Measurements from ENCODE around the gene CFAP299. TPM values are rescaled to one million over a fixed set of nuclear protein-coding genes. Genes with fewer than 3 reads are reported as not detected.
"Not testable (repeated sequence)": the region's sequence is repeated elsewhere in the genome, so short reads cannot be mapped to it uniquely, and the experiment has no call there.

Gene CFAP299
- total RNA-seq, 4 donors from 2014 or later = 0.84 to 2.5 (median 2.2) TPM; not detected in 1

DNA sequence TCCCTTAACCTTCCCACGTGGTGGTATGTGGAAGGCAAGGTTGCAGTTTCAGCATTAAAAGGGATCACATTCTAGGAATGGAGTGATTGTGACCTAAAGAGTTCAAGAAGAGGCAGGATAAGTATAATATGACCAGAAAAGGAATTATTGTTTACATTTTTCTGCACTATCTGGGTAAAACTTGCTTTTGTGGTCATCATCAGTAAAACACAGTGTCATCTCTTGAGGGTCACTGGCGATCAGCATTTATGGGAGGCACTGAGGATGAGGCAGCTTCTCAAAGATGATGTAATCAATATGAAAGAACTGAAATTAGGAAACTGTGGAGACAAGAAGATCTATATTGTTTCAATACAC lies 88.7 kb downstream of the CFAP299 start:
- no peaks in the 10 kb centered on the region for H3K27me3 ChIP-seq
- no peak for TF ChIP-seq POLR2AphosphoS5 (IDR thresholded peaks at IDR 0.05)
- no peak for TF ChIP-seq POLR2A (IDR thresholded peaks at IDR 0.05; ENCODE audit: low read depth)
- TF ChIP-seq, protein P1, sequence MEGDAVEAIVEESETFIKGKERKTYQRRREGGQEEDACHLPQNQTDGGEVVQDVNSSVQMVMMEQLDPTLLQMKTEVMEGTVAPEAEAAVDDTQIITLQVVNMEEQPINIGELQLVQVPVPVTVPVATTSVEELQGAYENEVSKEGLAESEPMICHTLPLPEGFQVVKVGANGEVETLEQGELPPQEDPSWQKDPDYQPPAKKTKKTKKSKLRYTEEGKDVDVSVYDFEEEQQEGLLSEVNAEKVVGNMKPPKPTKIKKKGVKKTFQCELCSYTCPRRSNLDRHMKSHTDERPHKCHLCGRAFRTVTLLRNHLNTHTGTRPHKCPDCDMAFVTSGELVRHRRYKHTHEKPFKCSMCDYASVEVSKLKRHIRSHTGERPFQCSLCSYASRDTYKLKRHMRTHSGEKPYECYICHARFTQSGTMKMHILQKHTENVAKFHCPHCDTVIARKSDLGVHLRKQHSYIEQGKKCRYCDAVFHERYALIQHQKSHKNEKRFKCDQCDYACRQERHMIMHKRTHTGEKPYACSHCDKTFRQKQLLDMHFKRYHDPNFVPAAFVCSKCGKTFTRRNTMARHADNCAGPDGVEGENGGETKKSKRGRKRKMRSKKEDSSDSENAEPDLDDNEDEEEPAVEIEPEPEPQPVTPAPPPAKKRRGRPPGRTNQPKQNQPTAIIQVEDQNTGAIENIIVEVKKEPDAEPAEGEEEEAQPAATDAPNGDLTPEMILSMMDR (IDR thresholded peaks at IDR 0.05) = no peak
- TF ChIP-seq EP300 (IDR thresholded peaks at IDR 0.05) = no peak
- no peaks in the 10 kb centered on the region for H3K36me3 ChIP-seq
- no peak overlapping the region for H3K27ac ChIP-seq (replicated peaks in 1 of 4)
- no peaks in the 10 kb centered on the region for H3K9me3 ChIP-seq
- 90% methylated on average over 2 of the region's 2 CpGs for whole genome bisulfite sequencing
- intact Hi-C loops (cut with DNase I) = loop anchor here (1.0 kb wide), 1 partner anchor 10 kb away; no protein-coding TSS in a partner anchor
- no peak for DNase-seq (ENCODE audit: extremely low spot score)
- no peaks in the 10 kb centered on the region for H3K4me1 ChIP-seq
- H3K4me3 ChIP-seq = no peak overlapping the region

DNA sequence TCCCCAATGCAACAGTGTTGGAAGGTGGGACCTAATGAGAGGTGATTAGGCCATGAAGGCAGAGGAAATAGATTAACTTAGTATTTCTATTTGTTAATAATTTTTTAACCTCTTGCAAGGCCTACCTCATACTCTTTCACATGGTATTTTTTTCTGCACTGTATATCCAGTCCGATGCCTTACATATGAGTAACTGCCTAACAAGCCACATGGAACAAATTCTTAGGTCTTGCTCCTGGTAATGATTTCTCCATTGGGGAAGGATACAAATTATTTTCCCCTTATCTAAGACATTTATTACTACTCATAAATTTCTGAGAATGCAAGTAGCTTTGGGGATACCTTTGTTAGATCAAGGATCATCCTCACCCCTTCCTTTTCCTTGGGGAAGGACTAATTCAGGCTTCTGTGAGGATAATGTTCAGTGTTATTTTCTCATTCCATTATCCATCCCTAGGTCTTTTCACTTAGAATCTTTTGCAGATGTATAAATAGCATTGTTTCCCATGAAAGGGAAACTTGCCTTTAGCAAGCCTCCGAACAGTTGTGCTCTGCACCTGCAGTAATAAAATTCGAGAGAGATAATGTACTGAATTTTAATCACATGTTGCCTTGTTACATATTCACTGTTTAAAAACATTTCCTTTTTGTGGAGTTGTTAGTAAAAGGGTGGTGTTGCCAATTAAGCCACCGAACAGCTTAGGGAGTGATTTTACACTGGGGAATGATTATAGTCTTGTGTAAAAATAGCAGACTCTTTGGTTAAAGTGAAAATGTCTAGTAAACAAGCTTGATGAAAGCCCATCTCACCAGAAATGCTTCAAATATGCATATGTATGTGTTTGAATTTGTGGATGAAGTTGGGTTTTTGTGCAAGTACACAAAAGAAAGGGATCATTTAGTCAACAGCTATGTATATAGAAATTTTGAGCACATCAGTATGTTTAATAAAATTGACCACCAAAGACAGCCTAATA lies 89.9 kb downstream of the CFAP299 start:
- DNase-seq (ENCODE audit: extremely low spot score) = no peak
- no peaks in the 10 kb centered on the region for H3K36me3 ChIP-seq
- whole genome bisulfite sequencing = 61% methylated on average over 4 of the region's 4 CpGs
- TF ChIP-seq, protein P1 (IDR thresholded peaks at IDR 0.05) = no peak
- no peak for TF ChIP-seq POLR2AphosphoS5 (IDR thresholded peaks at IDR 0.05)
- TF ChIP-seq EP300 (IDR thresholded peaks at IDR 0.05) = no peak
- no peak for TF ChIP-seq POLR2A (IDR thresholded peaks at IDR 0.05; ENCODE audit: low read depth)
- no peak overlapping the region for H3K27ac ChIP-seq (replicated peaks in 1 of 4)
- intact Hi-C loops (cut with DNase I) = no loop called here
- H3K9me3 ChIP-seq = no peaks in the 10 kb centered on the region
- no peaks in the 10 kb centered on the region for H3K27me3 ChIP-seq
- no peaks in the 10 kb centered on the region for H3K4me1 ChIP-seq
- no peak overlapping the region for H3K4me3 ChIP-seq

DNA sequence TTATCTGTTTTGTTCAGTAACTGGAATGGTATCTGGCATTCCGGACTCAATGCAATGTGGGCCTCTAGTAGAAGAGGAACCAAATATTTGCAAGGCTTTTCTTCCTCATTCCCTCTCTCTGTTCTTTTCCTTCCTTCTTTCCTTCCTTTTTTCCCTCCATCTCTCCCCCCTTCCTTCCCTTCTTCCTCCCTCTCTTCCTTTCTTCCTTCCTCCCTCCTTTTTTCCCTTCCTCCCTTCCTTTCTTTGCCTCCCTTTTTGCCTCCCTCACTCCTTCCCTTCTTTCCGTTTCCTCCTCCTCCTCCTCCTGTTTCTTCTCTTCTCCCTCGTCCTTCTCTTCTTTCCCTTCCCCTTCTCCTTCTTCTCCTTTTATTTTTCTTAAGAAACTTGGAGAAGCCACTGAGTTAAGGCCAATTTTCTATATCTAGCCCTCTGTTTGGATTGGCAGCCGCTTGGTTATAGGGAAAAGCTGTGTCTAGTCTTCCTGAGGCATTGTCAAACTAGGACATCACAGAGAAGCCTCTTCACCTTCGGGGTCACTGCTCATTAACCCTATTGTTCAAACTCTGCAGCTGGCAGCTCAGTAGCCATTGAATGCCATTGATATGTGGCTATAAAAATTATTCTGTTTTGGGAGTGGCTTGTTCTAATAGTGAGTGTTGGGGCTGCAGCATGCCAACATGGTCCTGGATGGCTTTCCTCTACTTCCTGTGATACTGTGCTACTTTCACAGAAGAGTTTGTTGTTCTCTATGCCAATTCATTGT lies 95.9 kb downstream of the CFAP299 start:
- no peak overlapping the region for H3K27ac ChIP-seq (replicated peaks in 1 of 4)
- no peaks in the 10 kb centered on the region for H3K36me3 ChIP-seq
- WGBS = 91% methylated on average over 5 of the region's 5 CpGs
- no peaks in the 10 kb centered on the region for H3K27me3 ChIP-seq
- no peak for DNase-seq (ENCODE audit: extremely low spot score)
- H3K4me3 ChIP-seq = no peak overlapping the region
- no peaks in the 10 kb centered on the region for H3K4me1 ChIP-seq
- H3K9me3 ChIP-seq = no peaks in the 10 kb centered on the region
- intact Hi-C loops (cut with DNase I) = no loop called here
- TF ChIP-seq EP300 (IDR thresholded peaks at IDR 0.05) (no peak), POLR2AphosphoS5 (IDR thresholded peaks at IDR 0.05) (no peak)

DNA sequence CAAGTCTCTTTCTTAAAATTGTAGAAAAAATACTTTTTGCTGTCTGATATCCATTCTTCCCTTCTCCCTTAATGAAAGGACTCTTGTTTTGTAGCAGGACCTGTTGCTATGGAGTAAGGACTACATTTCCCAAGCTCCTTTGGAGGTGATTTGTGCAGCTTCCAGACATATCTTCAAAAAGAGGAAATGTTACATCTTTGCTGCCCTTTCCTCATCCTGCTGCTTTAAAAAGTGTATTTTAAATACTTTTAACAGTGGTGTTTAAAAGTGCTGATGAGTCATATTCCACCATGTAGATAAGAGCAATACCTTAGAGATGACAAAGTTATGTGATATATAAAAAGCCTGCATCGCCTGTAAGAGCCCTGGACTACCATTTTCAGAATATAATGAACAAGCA lies 98.7 kb downstream of the CFAP299 start:
- H3K4me3 ChIP-seq = no peak overlapping the region
- H3K4me1 ChIP-seq = no peaks in the 10 kb centered on the region
- H3K27ac ChIP-seq (replicated peaks in 1 of 4) = no peak overlapping the region
- no peaks in the 10 kb centered on the region for H3K9me3 ChIP-seq
- H3K27me3 ChIP-seq = no peaks in the 10 kb centered on the region
- 85% methylated on average over 1 of the region's 1 CpG for WGBS
- H3K36me3 ChIP-seq = no peaks in the 10 kb centered on the region
- TF ChIP-seq POLR2AphosphoS5 (IDR thresholded peaks at IDR 0.05) = no peak
- TF ChIP-seq POLR2A (IDR thresholded peaks at IDR 0.05; ENCODE audit: low read depth) = no peak
- no peak for TF ChIP-seq EP300 (IDR thresholded peaks at IDR 0.05)
- TF ChIP-seq, protein P1 (IDR thresholded peaks at IDR 0.05) = no peak
- no peak for DNase-seq (ENCODE audit: extremely low spot score)
- intact Hi-C loops (cut with DNase I) = loop anchor here (1.0 kb wide), 1 partner anchor 10 kb away; no protein-coding TSS in a partner anchor

DNA sequence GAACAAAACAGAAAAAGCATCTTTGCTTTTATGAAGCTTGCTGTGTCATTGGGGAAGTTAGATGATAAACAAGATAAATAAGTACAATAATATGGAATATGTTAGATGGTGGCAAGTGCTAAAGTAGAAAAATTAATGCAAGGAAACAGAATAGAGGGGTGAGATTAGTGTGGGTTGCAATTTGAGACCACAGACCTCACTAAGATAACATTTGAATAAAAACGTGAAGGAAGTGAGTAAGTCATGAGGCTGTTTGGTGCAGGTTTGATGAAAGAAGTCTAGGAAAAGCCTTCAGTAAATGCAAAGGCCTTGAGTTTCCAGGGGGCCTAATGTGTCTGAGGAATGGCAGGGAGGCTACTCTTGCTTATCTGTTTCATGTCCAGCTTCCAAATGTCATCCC lies 102.5 kb downstream of the CFAP299 start:
- no peak for TF ChIP-seq POLR2A (IDR thresholded peaks at IDR 0.05; ENCODE audit: low read depth)
- no peak for TF ChIP-seq EP300 (IDR thresholded peaks at IDR 0.05)
- TF ChIP-seq, protein P1 (IDR thresholded peaks at IDR 0.05) = no peak
- no peak overlapping the region for H3K27ac ChIP-seq (replicated peaks in 1 of 4)
- no peaks in the 10 kb centered on the region for H3K4me1 ChIP-seq
- H3K27me3 ChIP-seq = no peaks in the 10 kb centered on the region
- WGBS = 59% methylated on average over 1 of the region's 1 CpG
- H3K36me3 ChIP-seq = no peaks in the 10 kb centered on the region
- DNase-seq (ENCODE audit: extremely low spot score) = no peak
- H3K4me3 ChIP-seq = no peak overlapping the region
- peaks cover 0 to 9% (median 0%) of the 10 kb centered on the region in 4 donors for H3K9me3 ChIP-seq
- intact Hi-C loops (cut with DNase I) = no loop called here

DNA sequence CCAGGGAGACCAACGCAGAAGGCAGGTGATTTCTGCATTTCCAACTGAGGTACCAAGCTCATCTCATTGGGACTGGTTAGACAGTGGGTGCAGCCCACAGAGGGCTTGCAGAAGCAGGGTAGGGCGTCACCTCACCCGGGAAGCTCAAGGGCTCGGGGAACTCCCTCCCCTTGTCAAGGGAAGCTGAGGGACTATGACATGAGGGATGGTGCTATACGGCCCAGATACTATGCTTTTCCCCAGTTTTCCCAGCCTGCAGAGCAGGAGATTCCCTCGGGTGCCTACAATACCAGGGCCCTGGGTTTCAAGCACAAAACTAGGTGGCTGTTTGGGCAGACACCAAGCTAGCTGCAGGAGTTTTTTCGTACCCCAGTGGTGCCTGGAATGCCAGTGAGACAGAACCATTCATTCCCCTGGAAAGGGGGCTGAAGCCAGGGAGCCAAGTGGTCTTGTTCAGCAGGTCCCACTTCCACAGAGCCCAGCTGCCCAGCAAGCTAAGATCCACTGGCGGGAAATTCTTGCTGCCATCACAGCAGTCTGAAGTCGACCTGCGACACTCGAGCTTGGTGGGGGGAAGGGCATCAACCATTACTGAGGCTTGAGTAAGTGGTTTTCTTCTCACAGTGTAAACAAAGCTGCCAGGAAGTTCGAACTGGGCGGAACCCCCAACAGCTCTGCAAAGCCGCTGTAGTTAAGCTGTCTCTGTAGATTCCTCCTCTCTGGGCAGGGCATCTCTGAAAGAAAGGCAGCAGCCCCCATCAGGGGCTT lies 103.9 kb downstream of the CFAP299 start:
- DNase-seq (ENCODE audit: extremely low spot score); H3K36me3 ChIP-seq; H3K27ac ChIP-seq (replicated peaks in 1 of 4); intact Hi-C loops (cut with DNase I); H3K27me3 ChIP-seq; H3K4me3 ChIP-seq; H3K4me1 ChIP-seq; H3K9me3 ChIP-seq: not testable (repeated sequence)
- WGBS = 69% methylated on average over 13 of the region's 14 CpGs

Measured in esophagus muscularis mucosa (tissue), 4 donors.